PFSK-1 (cell line): ENCODE measurements around the gene GRIK1.

Source experiments
- FOXP2 ChIP-seq: optimal IDR thresholded peaks from 2 replicates; pipeline ENCODE3; 2011; ENCODE audit warnings: borderline replicate concordance, control low read depth, inconsistent platforms; ENCODE audit not compliant: insufficient read depth; ENCODE audit errors: extremely low read length, extremely low read depth
- POLR2AphosphoS5 ChIP-seq: IDR thresholded peaks from 2 replicates; pipeline ENCODE4 v1.6.1; 2012; ENCODE audit warnings: low read depth, mild to moderate bottlenecking, control low read depth, low read length, moderate library complexity
- REST ChIP-seq, 2 experiments: IDR thresholded peaks; 2 replicates each; pipeline versions ENCODE4 v1.6.1 to v1.8.0; 2011 to 2012; ENCODE audit warnings: low read depth in 2 of 2, low read length in 2 of 2, control low read depth in 1 of 2, inconsistent platforms in 1 of 2, mild to moderate bottlenecking in 1 of 2, moderate library complexity in 1 of 2; ENCODE audit not compliant: insufficient read depth in 1 of 2
- SIN3A ChIP-seq: IDR thresholded peaks from 2 replicates; pipeline ENCODE4 v1.6.1; 2012; ENCODE audit warnings: mild to moderate bottlenecking, low read length, moderate library complexity, borderline replicate concordance; ENCODE audit not compliant: insufficient read depth
- TAF1 ChIP-seq: IDR thresholded peaks from 2 replicates; pipeline ENCODE4 v1.6.1; 2012; ENCODE audit warnings: low read length, control low read depth, borderline replicate concordance; ENCODE audit not compliant: insufficient read depth

GRIK1 gene

GRCh38 chr21:29697555-29698193 is 242.1 kb downstream of the GRIK1 start:
- TF ChIP-seq SIN3A, result no peak
- no peak for TF ChIP-seq TAF1
- no peak for TF ChIP-seq FOXP2
- no peak for TF ChIP-seq REST (IDR thresholded peaks at IDR 0.05; ENCODE audit: insufficient read depth in 1 of 2, low read depth in 2 of 2, low read length in 2 of 2)
- no peak for TF ChIP-seq POLR2AphosphoS5

GRCh38 chr21:29696937-29697336 is 242.9 kb downstream of the GRIK1 start:
- TF ChIP-seq REST (IDR thresholded peaks at IDR 0.05; ENCODE audit: insufficient read depth in 1 of 2, low read depth in 2 of 2, low read length in 2 of 2) (no peak), TAF1 (no peak), FOXP2 (no peak), SIN3A (no peak), POLR2AphosphoS5 (no peak)

- TF ChIP-seq POLR2AphosphoS5, result no peak
- TF ChIP-seq TAF1, result no peak
- TF ChIP-seq FOXP2, result no peak
- TF ChIP-seq SIN3A, result no peak
- TF ChIP-seq REST (IDR thresholded peaks at IDR 0.05; ENCODE audit: insufficient read depth in 1 of 2, low read depth in 2 of 2, low read length in 2 of 2), result no peak
Observed at GRCh38 chr21:29691616-29692491, 247.9 kb downstream of the GRIK1 start.

- TF ChIP-seq REST (IDR thresholded peaks at IDR 0.05; ENCODE audit: insufficient read depth in 1 of 2, low read depth in 2 of 2, low read length in 2 of 2) (no peak), SIN3A (no peak)
Observed at GRCh38 chr21:29689753-29690152, 250.0 kb downstream of the GRIK1 start.
